CD4-positive, alpha-beta T cell treated with Interleukin-17A for 1 hour (primary cell): Measurements from ENCODE around the gene LENG8.
A peak's percentile ranks its signal among the peaks of the same experiment; 100 is the strongest.

ENCODE experiments used
- DNase-seq: peaks from one replicate; pipeline ENCODE4 v3.0.0-alpha.2; 2020

The LENG8 gene

DNA sequence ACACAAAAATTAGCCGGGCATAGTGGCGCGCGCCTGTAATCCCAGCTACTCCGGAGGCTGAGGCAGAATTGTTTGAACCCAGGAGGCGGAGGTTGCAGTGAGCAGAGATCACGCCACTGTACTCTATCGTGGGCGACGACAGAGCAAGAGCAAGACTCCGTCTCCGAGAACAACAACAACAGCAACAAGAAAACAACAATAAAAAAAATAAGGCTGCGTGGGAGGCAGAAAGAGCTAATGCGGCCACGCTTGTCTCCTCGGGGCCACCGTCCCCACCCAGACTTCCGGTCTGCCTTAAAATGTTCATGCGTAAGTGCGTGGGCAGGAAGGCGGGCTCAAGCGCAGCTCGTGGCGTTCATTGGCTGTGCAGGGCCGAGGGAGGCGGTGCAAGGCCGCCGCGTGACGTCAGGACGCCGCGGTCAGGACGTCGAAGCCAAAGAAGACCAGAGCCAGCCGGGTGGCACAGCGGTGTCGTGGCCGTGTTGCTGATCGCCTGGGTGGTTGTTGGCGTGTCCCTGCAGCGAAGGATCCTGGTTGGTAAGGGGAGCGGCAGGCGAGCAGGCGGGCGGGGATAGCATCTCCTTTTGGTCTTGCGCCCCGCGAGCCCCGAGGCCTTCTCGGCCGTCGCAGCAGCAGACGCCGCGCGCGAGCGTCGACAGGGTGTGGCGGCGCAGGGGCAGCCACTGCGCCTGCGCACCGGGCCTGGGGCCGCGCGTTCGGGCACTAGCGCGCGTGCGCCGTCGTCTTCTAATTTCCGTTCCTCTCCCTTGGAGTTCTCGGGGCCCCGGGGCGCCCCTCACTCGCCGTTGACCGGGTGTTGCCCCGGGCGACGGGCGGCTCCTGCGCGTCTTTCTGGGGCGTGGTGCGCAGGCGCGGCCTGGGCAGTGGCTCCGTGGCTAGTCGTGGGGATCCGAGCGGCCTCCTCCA is at the start of gene LENG8:
Gene LENG8, plus strand, starts transcription at position 426 of the 927 bp plus-strand sequence. CDS start 2,146 bp downstream, outside the sequence.
- DNase-seq: peak; percentile 98

DNA sequence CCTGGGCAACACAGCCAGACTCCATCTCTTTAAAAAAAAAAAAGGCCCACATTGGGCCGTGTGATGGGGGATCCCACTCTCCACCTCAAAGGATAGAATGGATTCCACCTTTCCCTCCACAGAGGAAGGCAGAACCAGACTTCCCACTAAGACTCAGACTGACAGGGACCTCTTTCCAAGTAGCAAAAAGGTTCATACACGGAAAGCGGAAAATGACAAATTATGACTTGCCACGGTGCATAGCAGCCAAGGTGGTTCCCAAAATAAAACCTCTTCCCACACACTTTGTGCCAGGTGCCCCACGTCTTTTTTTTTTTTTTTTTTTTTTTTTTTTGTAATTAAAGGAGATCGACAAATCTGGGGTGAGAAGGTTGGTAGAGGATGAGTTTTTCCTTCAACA is 48.1 kb upstream of the LENG8 start:
- no peak for DNase-seq

DNA sequence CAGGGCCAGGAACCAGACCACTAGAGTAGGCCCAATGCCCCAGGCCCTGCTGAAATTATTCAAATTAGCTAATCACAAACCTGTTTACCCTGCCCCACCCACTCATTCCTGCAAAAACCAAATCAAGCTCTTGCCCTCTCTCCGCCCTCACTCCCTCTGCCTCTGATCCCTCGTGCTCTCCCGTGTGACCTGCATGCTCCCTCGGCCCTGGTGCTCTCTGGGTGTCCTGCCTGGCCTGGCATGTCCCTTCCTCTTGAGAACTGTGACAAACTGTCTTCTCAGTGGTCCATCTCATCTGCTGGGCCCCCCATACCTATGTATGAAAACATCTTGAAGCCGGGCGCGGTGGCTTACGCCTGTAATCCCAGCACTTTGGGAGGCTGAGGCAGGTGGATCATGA is 45.9 kb upstream of the LENG8 start:
- DNase-seq: no peak

DNA sequence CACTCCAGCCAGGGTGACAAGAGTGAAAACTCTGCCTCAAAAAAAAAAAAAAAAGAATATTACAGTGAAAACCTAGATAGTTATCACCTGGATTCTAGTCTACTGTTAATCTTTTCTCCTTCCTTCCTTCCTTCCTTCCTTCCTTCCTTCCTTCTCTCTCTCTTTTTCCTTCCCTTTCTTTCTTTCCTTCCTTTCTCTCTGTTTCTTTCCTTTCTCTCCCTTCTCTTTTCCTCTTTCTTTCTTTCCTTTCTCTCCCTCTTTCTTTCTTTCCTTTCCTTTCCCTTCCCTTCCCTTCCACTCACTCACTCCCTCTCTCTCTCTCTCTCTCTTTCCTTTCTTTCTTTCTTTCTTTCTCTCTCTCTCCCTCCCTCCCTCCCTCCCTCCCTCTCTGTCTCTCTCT is 43.4 kb upstream of the LENG8 start:
- no peak for DNase-seq

DNA sequence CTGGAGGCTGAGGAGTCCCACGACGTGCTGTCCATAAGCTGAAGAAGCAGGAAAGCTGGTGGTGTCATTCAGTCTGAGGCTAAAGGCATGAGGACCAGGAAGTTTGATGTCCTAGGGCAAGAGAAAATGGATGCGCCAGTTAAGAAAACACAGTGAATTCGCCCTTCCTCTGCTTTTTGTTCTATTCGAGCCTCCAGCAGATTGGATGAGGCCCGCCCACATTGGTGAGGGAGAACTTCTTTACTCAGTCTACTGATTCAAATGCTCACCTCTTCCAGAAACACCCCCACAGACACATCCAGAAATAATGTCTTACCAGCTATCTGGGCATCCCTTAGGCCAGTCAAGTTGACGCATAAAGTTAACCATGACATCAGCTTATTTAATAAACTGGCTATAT is 41.2 kb upstream of the LENG8 start:
- no peak for DNase-seq

DNA sequence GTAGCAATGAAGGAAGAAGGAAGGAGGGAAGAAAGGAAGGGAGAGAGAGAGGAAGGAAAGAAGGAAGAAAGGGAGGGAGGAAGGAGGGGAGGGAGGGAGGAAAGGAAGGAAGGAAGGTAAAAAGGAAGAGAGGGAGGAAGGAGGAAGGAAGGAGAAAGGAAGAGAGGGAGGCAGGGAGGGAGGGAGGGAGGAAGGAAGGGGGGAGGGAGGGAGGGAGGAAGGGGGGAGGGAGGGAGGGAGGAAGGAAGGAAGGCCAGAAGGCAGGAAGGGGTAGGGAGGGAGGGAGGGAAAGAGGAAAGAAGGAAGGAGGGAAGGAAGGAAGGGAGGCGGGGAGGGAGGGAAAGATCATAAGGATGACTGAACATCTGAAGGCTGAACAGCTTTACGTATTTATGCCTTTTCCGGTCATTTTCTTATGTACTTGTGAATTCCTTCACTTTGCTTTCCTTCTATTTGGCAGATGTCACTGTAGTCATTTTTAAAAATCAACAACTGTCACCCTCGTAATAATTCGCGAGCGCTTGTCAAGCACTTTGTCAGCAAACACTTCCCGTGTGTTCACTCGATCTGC is 40.5 kb upstream of the LENG8 start:
- DNase-seq: no peak

DNA sequence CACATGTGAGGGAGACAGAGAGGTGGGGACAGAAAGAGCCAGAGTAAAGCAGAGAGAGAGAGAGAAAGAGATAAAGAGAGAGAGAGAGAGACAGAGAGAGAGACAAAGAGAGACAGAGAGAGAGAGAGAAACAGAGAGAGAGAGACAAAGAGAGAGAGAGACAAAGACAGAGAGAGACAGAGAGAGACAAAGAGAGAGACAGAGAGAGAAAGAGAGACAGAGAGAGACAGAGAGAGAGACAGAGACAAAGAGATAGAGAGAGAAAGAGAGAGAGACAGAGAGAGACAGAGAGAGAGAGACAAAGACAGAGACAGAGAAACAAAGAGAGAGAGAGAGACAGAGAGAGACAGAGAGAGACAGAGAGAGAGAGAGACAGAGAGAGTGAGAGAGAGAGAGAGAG is 38.0 kb upstream of the LENG8 start:
- DNase-seq: no peak

DNA sequence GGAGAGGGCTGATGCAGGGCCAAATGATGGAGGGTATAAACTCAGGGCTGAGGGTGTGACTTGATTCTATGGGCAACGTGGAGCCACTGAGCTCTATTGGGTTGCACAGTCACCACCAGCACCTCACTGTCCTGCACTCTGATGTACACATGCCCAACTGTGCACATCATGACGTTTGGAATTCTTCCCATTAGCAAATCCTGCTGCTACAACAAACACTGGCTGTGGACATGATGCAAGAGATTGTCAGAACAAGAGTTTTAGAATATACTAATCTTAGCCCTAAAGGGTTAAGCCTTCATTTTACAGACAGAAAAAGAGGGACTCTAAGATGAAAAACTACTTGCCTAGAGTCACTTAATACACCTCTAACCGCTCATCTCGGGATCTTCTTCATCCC is 36.1 kb upstream of the LENG8 start:
- DNase-seq: no peak

DNA sequence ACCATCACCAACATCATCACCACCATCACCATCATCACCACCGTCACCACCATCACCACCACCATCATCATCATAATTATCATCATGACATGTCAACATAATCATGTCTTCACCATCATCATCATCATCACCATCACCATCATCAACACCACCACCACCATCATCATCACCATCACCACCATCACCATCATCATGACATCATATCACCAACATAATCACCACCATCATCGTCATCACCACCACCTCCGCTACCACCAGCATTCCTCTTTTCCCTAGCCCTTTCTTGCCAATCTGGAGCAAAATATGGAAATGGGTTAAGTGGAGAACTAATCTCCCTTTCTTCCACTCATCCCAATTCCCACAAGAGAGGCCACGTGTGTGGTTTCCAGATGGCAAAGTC is 34.8 kb upstream of the LENG8 start:
- no peak for DNase-seq

DNA sequence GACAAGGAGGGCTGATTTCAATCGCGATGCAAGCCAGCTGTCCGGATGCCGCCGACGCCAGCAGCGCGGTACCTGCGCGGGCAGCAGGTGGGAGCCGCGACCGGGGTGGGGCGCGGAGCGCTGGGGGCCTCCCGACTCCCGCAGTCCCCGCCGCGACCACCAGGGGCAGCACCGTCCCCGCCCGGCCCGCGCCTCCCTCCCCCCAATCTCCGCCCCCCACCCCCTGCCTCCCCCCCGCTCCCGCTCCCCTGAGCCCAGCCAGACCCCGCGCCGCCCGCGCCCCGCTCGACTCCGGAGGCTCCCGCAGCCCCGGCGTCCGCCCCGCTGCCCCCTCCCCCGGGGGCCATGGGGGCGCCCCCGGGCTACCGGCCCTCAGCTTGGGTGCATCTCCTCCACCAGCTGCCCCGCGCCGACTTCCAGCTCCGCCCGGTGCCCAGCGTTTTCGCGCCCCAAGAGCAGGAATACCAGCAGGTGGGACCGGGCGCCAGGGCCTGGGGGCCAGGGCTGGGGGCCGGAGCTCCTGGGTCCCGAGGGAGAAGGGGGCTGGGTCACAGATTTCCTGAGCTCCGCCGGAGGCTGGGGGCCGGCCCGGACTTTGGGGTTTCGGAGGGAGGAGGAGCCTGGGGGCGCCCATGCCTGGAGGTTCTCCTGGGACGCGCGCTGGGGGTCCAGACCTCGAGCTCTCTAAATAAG is 33.6 kb upstream of the LENG8 start, which contains the start of gene TTYH1:
Gene TTYH1, plus strand, starts transcription at position 257 of the 693 bp plus-strand sequence. Its CDS starts 89 bp downstream, at position 346.
- peak; percentile 23 for DNase-seq

DNA sequence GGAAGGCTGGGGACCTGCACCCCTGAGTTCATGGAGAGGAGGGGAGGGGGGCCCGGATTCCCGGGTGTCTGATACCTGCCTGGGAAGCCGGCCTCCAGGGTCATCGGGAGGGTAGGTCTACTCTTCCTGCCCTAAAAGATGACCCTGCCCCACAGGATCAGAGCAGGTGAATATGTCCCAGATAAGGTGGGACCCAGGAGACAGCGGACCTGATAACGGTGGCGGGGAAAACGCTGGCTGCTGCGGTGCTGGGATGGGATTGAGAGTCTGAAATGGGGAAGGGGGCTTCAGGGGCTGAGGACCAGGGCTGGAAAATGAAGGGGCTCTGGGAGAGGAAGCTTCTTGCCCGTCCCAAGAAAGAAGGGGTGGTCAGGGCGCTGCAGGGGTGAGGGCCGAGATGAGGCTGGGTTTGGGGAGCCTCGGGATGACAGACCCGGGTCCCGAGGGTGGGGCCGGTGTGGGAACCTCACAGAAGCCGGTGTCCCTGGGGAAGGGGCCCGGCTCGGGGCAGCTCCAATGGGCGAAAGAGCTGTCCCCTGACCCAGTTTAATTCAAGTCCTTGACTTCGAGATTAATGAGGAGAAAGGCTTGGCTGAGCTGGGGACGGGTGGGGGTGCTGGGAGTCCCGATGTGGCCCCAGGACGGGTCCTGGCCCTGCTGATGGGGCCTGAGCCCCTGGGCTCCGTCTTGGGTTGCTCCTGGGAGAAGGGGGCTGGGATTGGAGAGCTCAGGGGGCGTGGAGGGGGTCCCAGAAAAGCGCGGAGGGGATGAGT is 32.9 kb upstream of the LENG8 start:
- DNase-seq: no peak

DNA sequence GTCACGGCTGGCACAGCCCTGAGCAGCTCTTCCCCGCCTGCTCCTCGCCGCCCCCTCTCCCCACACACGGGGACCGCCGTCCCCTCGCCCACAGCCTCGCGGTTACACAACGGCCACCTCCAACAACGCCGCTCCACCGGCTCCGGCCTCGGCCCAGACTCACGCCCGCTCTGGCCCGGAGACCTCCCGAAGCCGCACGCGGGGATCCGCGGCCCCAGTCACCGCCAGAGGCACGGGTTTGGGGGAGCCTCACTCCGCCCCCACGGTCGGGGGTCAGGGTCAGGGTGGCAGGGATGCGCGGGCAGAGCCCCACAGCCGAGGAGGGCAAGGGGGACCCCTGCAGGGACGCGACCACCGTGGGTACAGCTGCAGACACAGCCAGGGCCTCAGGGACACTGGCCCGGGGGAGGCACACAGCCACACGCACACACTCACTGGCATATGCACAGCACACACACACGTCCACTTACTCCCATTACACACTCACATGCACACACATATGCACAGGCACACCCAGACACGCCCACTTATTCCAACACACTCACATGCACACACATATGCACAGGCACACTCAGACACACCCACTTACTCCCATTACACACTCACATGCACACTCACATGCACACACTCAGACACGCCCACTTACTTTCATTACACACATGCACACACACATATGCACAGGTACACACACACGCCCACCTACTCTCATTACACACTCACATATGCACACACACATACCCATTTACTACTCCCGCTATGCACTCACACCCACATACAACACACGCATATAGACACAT is 32.1 kb upstream of the LENG8 start:
- DNase-seq: no peak

DNA sequence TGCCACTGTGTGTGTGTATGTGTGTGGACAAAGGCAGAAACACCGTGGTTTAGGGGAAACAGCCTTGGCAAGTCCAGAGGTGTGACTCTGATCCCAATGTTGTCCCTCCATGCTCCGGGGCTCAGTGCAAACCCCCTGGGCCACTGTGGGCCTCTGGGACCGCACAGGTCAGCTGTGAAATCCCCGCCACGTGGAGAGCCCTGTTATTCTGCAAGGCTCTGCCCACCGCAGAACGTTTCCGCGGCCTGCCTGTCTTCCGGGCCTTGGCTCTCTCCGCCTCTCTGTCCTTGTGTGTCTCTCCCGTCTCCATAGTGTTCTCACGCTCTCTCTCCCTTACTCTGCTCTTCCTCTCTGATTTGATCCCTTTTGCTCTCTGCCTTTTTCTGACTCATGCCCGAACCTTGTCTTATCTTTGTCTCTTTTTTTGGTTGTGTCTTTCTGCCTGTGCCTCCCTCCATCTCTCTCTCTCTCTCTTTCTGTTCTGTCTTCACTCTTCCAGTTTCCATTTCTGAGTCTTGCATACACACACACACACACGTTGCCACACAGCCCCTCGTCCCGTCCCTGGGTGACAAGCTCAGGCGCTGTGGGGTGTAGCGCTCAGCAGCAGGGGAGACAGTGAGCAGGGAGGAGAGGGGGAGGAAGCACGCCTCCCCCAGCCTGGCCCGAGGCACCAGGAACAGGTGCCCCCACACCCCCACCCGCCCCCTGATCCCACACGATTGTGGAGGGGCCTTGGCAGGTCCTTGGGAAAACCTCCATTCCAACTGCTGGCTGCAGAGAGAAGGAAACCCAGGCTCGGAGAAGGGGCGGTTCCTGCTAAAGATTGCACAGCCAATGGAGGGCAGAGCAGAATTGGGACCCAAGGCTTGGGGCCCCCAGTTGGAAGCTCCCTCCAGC is 30.7 kb upstream of the LENG8 start:
- DNase-seq: peak; percentile 25

DNA sequence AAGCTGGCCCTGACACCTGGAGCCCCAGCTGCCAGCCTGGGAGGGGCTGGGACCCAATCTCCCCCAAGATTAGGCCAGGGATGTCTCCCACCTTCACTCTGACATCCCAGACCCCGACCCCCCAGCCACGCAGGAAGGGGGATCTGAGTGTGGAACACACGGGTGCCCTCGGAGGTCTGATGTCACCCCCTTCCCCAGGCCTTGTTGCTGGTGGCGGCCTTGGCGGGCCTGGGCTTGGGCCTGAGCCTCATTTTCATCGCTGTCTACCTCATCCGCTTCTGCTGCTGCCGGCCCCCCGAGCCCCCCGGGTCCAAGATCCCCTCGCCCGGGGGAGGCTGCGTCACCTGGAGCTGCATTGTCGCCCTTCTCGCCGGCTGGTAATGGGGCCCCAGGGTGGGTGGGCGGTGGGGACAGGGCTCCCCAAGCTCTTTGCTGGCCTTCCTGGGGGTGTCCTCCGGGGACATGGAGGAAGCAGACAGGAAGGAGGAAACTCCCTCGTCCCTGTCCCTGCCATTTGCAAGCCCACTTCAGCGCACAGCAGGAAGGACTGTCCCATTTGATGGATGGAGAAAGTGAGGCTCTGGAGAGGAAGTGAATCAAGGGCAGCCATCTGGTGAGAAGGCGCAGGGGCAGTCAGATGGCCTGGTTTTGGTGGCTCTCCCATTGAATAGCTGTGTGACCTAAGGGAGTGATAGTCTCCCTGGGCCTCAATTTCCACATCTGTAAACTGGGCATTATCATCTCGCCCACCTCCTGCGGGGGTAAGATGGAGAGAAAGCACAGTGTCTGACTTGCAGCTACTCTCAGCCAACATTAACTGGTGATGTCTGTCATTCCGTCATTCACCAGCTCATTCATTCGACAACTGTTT is 29.8 kb upstream of the LENG8 start:
- DNase-seq: no peak

DNA sequence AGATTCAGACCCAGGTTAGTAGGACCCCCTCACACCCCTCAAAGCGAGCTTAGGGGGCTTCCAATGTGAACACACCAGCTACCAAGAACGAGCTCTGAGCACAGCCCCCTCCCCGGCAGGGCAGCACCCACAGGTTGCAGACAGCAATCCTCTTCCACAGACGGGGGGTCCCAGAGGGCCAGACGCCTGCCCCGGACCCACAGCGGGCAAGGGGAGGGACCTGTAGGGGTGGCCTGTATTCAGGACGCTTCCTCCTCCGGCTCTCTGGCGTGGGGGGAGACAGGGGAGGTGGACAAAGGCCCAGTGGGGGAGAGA is 29.0 kb upstream of the LENG8 start:
- no peak for DNase-seq

DNA sequence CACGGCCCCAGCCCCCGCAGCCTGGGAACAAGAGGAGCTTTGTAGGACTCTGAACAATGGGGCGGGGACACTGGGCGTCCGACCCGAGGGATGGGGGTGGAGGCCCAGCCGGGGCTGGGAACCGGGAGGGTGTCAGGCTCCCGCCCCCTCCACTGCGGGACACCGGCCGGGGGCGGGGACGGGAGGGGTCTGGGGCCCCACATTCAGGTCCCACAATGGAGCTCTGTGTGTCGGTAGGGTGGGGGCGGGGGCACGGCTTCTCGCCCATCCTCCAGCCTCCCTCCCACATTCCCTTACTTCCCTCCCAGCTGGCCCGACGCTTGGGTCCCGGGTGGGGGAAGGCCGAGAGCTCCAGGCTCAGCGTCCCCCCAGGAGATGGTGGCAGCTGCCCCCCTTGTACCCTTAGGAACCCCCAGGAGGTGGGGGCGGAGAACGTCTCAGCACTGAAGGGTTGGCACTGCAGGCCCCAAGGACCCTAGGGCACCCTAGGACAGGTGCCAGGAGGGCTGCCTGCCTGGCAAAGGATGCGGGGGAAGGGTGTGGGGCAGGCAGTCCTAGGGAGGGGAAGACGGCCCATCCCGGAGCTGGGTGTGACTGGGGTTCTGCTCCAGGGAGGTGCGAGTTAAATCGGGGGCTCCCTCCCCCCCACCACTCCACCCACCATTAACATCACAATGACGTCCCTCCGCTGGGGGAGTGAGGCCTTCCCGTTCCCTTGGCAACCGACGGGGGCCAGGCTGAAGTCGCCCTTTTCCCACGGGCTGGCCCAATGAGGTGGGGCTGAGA is 28.4 kb upstream of the LENG8 start:
- no peak for DNase-seq

DNA sequence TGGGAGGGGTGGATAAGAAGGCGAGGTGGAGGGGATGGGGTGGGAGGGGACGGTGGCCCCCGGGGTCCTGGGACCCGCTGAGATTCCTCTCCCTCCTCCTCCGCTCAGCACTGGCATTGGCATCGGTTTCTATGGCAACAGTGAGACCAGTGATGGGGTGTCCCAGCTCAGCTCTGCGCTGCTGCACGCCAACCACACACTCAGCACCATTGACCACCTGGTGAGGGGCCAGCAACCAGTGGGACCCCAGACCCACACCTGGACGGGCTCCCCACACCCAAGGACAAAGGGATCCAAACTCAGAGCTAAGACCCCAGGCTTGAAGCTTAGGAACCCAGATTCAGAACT is 27.9 kb upstream of the LENG8 start:
- DNase-seq: no peak

DNA sequence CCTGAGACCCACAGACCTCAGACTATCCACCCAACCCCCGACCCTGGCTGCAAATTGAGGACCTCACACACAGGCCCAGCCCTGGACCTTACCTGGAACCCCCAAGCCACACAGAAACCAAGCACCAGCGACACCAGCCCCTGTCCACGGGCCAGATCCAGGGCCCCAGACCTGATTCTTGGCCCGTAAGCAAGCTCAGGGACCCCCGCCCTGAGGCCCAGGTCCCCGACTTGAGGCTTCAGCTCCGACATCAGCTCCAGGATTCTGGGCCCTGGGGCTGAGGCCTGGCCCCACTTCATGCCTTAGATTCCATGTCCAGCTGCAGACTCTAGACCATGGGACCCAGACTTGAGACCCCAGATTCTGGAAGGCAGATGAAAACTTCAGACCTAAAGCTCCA is 27.5 kb upstream of the LENG8 start:
- no peak for DNase-seq

DNA sequence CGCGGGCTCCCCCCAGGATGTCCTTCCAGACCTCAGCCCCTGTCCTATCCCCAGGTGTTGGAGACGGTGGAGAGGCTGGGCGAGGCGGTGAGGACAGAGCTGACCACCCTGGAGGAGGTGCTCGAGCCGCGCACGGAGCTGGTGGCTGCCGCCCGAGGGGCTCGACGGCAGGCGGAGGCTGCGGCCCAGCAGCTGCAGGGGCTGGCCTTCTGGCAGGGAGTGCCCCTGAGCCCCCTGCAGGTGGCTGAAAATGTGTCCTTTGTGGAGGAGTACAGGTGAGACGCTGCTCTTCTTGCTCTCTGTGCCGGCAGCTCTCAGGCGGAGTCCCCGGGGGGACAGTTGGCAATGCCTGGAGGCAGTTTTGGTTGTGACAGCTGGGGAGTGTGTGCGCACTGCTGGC is 26.9 kb upstream of the LENG8 start:
- DNase-seq: no peak

DNA sequence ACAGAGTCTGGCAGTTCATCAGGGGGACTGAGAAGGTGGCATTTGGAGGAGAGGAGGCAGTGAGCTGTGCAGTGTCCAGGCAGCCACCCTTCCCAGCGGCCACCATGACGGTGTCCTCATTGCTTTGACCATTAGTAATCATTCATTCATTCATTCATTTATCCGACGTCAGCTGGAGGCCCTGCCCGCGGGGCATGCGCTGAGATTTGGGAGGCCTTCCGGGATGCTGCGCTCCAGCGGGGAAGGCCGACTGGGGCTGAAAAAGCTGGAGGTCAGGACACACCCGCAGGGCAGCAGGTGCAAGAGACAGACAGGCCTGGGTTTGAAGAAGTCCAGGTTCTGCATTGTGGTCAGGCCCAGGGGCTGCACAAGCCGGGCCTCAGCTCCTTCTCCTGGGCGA is 24.8 kb upstream of the LENG8 start:
- no peak for DNase-seq
